Neural cell (in vitro differentiated cells): ENCODE data around the gene VSTM4. TPM values are rescaled to one million over a fixed set of nuclear protein-coding genes. Genes with fewer than 3 reads are reported as not detected.

Experiments used
- H2AFZ ChIP-seq: fragments of 200-600, 300-800 bp; sonication (generic), shearing (Covaris generic); 2 replicates; pipeline ENCODE4 v1.6.0; 2014; ENCODE audit warnings: low read depth, mild to moderate bottlenecking, antibody characterized with exemption, low read length, moderate library complexity
- H3F3A ChIP-seq: fragments of 200-600 bp; shearing (Covaris generic); 2 replicates; pipeline ENCODE4 v1.6.1; 2016; ENCODE audit warnings: mild to moderate bottlenecking, moderate library complexity, mixed read lengths, antibody characterized with exemption, low read length; ENCODE audit not compliant: insufficient read depth, poor library complexity, severe bottlenecking
- H3K27ac ChIP-seq: fragments of 200-600, 300-800 bp; sonication (generic), shearing (Covaris generic); 2 replicates; pipeline ENCODE4 v1.5.1; 2014; ENCODE audit warnings: mild to moderate bottlenecking, low read length, moderate library complexity
- H3K27me3 ChIP-seq: fragments of 300-800, 200-600 bp; sonication (generic), shearing (Covaris generic); 2 replicates; pipeline ENCODE4 v1.6.0; 2014; ENCODE audit warnings: mild to moderate bottlenecking, low read depth, low read length, moderate library complexity; ENCODE audit not compliant: insufficient read depth
- H3K36me3 ChIP-seq: fragments of 300-800, 200-600 bp; sonication (generic), shearing (Covaris generic); 2 replicates; pipeline ENCODE4 v1.5.1; 2014; ENCODE audit warnings: mild to moderate bottlenecking, antibody characterized with exemption, low read length, moderate library complexity; ENCODE audit not compliant: insufficient read depth
- H3K4me2 ChIP-seq: fragments of 300-800, 200-600 bp; sonication (generic), shearing (Covaris generic); 2 replicates; pipeline ENCODE4 v1.6.0; 2014; ENCODE audit warnings: mild to moderate bottlenecking, low read length
- H3K4me3 ChIP-seq: fragments of 300-800, 200-600 bp; sonication (generic), shearing (Covaris generic); 2 replicates; pipeline ENCODE4 v1.5.1; 2014; ENCODE audit warnings: mild to moderate bottlenecking, low read length, moderate library complexity
- H3K79me2 ChIP-seq: fragments of 200-600 bp; shearing (Covaris generic); replicated peaks from 2 replicates; pipeline ENCODE4 v1.6.0; 2014; ENCODE audit warnings: mild to moderate bottlenecking, low read length, moderate library complexity; ENCODE audit not compliant: insufficient read depth
- H3K9ac ChIP-seq: fragments of 300-800, 200-600 bp; sonication (generic), shearing (Covaris generic); 2 replicates; pipeline ENCODE4 v1.6.1; 2016; ENCODE audit warnings: mild to moderate bottlenecking, low read length, mixed read lengths
- H3K9me2 ChIP-seq: fragments of 200-600 bp; shearing (Covaris generic); 2 replicates; pipeline ENCODE4 v1.6.1; 2016; ENCODE audit warnings: mild to moderate bottlenecking, low read length, mixed read lengths; ENCODE audit not compliant: insufficient read depth
- H3K9me3 ChIP-seq: fragments of 200-600, 300-800 bp; sonication (generic), shearing (Covaris generic); 2 replicates; pipeline ENCODE4 v1.6.1; 2016; ENCODE audit warnings: mild to moderate bottlenecking, mixed run types, low read length, moderate library complexity, mixed read lengths
- H4K20me1 ChIP-seq: fragments of 200-600 bp; shearing (Covaris generic); 2 replicates; pipeline ENCODE4 v1.6.1; 2016; ENCODE audit warnings: mild to moderate bottlenecking, mixed run types; ENCODE audit not compliant: insufficient read depth
- EP300 ChIP-seq: fragments of 450-650 bp; conservative IDR thresholded peaks from 2 replicates; pipeline ENCODE4 v1.6.1; 2014; ENCODE audit warnings: antibody characterized with exemption, mild to moderate bottlenecking, moderate library complexity; ENCODE audit not compliant: poor library complexity, severe bottlenecking
- EZH2 ChIP-seq: fragments of 200-600, 300-800 bp; shearing (Covaris generic), sonication (generic); IDR thresholded peaks from 2 replicates; pipeline ENCODE4 v1.6.1; 2014; ENCODE audit warnings: antibody characterized with exemption, low read length, borderline replicate concordance, mild to moderate bottlenecking; ENCODE audit not compliant: insufficient read depth, poor library complexity, severe bottlenecking
- MXI1 ChIP-seq: fragments of 450-650 bp; conservative IDR thresholded peaks from 2 replicates; pipeline ENCODE4 v1.6.1; 2014; ENCODE audit warnings: antibody characterized with exemption, mild to moderate bottlenecking; ENCODE audit not compliant: poor library complexity, severe bottlenecking
- POLR2AphosphoS5 ChIP-seq: IDR thresholded peaks from 2 replicates; pipeline ENCODE4 v1.6.1; 2012
- RAD21 ChIP-seq: fragments of 450-650 bp; conservative IDR thresholded peaks from 2 replicates; pipeline ENCODE4 v1.6.1; 2014; ENCODE audit warnings: antibody characterized with exemption, mild to moderate bottlenecking, moderate library complexity
- SMC3 ChIP-seq: fragments of 450-650 bp; conservative IDR thresholded peaks from 2 replicates; pipeline ENCODE4 v1.6.1; 2014; ENCODE audit warnings: antibody characterized with exemption, mild to moderate bottlenecking, moderate library complexity; ENCODE audit not compliant: poor library complexity
- TAF1 ChIP-seq: IDR thresholded peaks from 2 replicates; pipeline ENCODE4 v1.6.1; 2012; ENCODE audit warnings: low read depth
- polyA plus RNA-seq: library from polyadenylated mRNA; depleted of rRNA; stranded (reverse); fragments of >200 nt; gene quantifications from 2 replicates; pipeline ENCODE4 v1.2.3, GENCODE V29; 2014
- TF ChIP-seq, protein P1 (sequence below): fragments of 450-650 bp; IDR thresholded peaks from 2 replicates; pipeline ENCODE4 v1.5.1; 2014; ENCODE audit warnings: antibody characterized with exemption, mild to moderate bottlenecking, moderate library complexity; ENCODE audit not compliant: poor library complexity, severe bottlenecking
- TF ChIP-seq, protein P2 (sequence below): IDR thresholded peaks from 2 replicates; pipeline ENCODE4 v1.6.1; 2012; ENCODE audit warnings: borderline replicate concordance

VSTM4 gene
- polyA plus RNA-seq, 1 donor from 2014 or later = 0.52 TPM

DNA sequence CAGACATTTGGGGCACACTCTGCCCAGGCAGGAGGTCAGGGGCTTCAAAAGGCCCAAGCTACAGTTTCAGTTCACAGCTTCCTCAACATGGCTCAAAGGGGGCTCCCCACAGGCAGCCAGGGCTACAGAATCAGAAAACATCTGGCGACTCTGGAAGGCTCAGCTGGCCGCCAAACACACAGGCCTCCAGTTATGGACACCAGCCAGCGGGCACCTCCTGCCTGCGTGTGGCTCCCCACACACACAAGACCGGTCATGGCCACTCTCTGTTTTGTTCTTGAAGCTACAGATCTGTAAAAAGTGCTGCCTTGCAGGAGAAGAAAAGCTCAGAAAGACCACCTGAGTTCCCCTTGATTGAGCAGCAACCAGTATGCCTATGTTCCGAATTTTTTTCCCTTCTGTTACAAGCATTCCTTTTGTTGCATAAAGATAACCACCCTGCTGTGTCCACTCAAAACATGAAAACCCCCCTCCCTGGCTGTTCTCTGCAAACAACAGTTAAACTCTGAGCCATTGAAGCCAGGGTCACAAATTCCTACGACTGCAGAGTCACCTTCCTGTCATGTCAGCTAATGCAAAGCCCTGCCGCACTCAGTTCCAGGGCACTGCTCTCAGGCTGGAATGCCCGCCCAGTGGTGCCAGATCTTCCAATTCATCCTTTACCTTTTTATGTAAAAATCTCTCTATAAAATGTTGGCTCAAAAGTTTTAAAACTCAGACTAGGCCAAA lies 33.6 kb downstream of the VSTM4 start (continued):
- TF ChIP-seq MXI1 = no peak
- no peak for TF ChIP-seq RAD21

DNA sequence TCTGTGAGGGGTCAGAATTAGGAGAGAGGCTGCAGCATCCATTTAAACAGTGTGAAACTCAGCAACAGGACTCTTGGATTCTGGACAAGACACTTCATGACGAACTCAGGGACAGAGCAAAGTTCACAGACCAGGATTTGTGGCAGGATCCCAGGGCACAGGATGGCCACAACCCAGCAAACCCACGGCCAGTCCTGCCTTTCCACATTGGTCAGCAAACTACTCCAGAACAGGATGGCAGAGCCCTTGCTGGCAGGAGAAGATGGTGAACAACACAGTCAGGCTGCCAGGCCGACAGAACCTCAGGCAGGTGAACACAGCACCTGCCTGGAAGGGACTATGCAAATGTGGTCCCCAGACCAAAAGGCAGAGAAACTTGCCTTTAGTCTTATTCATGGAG lies 34.4 kb downstream of the VSTM4 start:
- H3K79me2 ChIP-seq = no peaks in the 10 kb centered on the region
- H4K20me1 ChIP-seq = no peaks in the 10 kb centered on the region
- no peaks in the 10 kb centered on the region for H3K27me3 ChIP-seq
- H3K9me2 ChIP-seq = no peaks in the 10 kb centered on the region
- no peak overlapping the region for H3K9ac ChIP-seq
- TF ChIP-seq TAF1 (no peak), EP300 (no peak), RAD21 (no peak), MXI1 (no peak), SMC3 (no peak), POLR2AphosphoS5 (no peak), EZH2 (no peak)
- TF ChIP-seq, protein P1, sequence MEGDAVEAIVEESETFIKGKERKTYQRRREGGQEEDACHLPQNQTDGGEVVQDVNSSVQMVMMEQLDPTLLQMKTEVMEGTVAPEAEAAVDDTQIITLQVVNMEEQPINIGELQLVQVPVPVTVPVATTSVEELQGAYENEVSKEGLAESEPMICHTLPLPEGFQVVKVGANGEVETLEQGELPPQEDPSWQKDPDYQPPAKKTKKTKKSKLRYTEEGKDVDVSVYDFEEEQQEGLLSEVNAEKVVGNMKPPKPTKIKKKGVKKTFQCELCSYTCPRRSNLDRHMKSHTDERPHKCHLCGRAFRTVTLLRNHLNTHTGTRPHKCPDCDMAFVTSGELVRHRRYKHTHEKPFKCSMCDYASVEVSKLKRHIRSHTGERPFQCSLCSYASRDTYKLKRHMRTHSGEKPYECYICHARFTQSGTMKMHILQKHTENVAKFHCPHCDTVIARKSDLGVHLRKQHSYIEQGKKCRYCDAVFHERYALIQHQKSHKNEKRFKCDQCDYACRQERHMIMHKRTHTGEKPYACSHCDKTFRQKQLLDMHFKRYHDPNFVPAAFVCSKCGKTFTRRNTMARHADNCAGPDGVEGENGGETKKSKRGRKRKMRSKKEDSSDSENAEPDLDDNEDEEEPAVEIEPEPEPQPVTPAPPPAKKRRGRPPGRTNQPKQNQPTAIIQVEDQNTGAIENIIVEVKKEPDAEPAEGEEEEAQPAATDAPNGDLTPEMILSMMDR = no peak
- TF ChIP-seq, protein P2, sequence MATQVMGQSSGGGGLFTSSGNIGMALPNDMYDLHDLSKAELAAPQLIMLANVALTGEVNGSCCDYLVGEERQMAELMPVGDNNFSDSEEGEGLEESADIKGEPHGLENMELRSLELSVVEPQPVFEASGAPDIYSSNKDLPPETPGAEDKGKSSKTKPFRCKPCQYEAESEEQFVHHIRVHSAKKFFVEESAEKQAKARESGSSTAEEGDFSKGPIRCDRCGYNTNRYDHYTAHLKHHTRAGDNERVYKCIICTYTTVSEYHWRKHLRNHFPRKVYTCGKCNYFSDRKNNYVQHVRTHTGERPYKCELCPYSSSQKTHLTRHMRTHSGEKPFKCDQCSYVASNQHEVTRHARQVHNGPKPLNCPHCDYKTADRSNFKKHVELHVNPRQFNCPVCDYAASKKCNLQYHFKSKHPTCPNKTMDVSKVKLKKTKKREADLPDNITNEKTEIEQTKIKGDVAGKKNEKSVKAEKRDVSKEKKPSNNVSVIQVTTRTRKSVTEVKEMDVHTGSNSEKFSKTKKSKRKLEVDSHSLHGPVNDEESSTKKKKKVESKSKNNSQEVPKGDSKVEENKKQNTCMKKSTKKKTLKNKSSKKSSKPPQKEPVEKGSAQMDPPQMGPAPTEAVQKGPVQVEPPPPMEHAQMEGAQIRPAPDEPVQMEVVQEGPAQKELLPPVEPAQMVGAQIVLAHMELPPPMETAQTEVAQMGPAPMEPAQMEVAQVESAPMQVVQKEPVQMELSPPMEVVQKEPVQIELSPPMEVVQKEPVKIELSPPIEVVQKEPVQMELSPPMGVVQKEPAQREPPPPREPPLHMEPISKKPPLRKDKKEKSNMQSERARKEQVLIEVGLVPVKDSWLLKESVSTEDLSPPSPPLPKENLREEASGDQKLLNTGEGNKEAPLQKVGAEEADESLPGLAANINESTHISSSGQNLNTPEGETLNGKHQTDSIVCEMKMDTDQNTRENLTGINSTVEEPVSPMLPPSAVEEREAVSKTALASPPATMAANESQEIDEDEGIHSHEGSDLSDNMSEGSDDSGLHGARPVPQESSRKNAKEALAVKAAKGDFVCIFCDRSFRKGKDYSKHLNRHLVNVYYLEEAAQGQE = no peak
- no peaks in the 10 kb centered on the region for H3F3A ChIP-seq
- no peaks in the 10 kb centered on the region for H3K36me3 ChIP-seq
- no peak overlapping the region for H2AFZ ChIP-seq
- no peak overlapping the region for H3K4me2 ChIP-seq
- no peak overlapping the region for H3K27ac ChIP-seq
- no peaks in the 10 kb centered on the region for H3K9me3 ChIP-seq
- no peak overlapping the region for H3K4me3 ChIP-seq

DNA sequence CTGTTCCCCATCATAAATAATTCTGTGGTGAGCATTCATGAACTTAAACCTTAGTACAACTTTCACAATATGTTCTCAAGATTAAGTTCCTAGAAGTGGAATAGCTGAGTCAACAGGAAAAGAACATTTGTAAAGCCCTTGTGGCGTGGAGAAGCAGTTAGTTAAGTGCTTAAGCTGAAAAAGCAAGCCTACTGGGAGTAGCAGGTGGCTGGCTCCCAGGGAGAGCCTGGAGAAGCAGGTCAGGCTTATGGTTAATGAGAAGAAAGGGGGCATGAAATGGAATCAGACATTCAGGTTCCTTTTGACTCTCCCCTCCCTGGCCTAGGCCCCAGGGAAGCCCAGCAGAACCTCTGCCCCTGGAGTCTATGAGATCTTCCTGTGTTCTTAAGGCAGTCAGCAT lies 35.3 kb downstream of the VSTM4 start:
- no peak overlapping the region for H3K4me2 ChIP-seq
- H3K4me3 ChIP-seq = no peak overlapping the region
- H3K9me3 ChIP-seq = no peaks in the 10 kb centered on the region
- H2AFZ ChIP-seq = no peak overlapping the region
- no peaks in the 10 kb centered on the region for H4K20me1 ChIP-seq
- H3K79me2 ChIP-seq = no peaks in the 10 kb centered on the region
- no peaks in the 10 kb centered on the region for H3K36me3 ChIP-seq
- no peaks in the 10 kb centered on the region for H3K9me2 ChIP-seq
- H3F3A ChIP-seq = no peaks in the 10 kb centered on the region
- no peaks in the 10 kb centered on the region for H3K27me3 ChIP-seq
- no peak overlapping the region for H3K27ac ChIP-seq
- no peak overlapping the region for H3K9ac ChIP-seq
- TF ChIP-seq EP300 (no peak), TAF1 (no peak), POLR2AphosphoS5 (no peak), EZH2 (no peak), SMC3 (no peak), MXI1 (no peak)
- TF ChIP-seq, protein P2 = no peak
